GM21515 (cell line): ENCODE measurements around the gene GOLGA6L24.
"Not testable (repeated sequence)": the region's sequence is repeated elsewhere in the genome, so short reads cannot be mapped to it uniquely, and the experiment has no call there.

Experiments used
- ATAC-seq: cut with Tn5 transposase; IDR thresholded peaks from one replicate; pipeline ENCODE4 v1.9.1; 2021; ENCODE audit not compliant: unreplicated experiment

The GOLGA6L24 gene

DNA sequence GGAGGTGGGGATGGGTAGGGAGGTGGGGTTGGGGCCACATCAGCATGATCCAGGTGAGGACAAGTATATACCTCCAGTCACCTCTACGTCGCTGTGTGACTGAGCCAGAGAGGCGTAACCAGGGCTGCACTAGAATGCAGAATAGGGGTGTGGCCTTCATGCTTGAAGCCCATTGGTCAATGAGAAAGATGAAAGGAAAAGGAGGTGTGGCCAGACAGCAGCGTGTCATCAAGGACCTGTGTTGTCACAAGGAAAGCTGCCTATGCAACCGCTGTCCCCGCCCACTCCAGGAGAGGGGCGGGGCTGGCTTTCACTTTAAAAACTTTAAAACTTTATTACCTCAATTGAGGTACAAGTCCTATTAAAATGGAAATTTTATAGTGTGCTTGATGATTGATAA, at the start of gene GOLGA6L24:
TSS of gene GOLGA6L24 (minus strand) at position 101 of the 400 bp plus-strand sequence. CDS start at position 40, 61 bp downstream.
- not testable (repeated sequence) for ATAC-seq

GRCh38 chr15:28402774-28403435, 45.0 kb upstream of the GOLGA6L24 start:
- not testable (repeated sequence) for ATAC-seq

- not testable (repeated sequence) for ATAC-seq
Observed at GRCh38 chr15:28396022-28396421, 38.1 kb upstream of the GOLGA6L24 start.

DNA sequence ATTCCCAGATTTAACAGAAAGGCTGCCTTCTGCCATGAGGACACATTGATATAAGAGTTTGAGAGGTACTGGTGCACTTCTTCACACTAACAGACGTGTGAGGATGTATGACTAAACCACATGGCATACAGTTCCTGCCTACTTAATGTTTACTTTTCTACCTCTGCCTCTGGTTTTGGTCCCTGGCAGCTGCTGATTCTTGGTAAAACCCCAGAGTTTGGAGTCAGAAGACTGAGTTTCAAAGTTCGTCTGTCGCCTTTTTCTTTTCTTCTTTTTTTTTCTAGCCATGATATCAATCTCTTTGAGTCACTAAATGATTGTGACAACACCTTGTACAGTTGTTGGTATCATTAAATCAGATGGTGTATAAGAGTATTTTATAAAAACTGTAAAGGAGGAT, 22.2 kb upstream of the GOLGA6L24 start:
- not testable (repeated sequence) for ATAC-seq

DNA sequence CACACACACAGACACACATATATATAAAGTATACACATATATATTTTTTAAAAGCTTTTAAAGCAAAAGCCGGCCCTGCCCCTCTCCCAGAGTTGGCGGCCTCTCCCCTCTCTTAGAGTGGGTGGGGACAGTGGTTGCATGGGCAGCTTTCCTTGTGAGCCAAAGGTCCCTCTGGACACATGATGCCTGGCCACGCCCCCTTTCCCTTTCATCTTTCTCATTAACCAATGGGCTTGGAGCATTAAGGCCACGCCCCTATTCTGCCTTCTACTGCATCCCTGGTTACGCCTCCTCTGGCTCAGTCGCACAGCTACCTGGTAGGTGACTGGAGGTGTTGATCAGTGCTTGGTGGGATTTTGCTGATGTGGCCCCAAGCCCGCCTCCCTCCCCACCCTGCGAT, 20.5 kb upstream of the GOLGA6L24 start, which contains the start of gene GOLGA8F:
TSS of gene GOLGA8F (plus strand) at position 301 of the 400 bp plus-strand sequence. CDS start at position 399, 98 bp downstream.
- not testable (repeated sequence) for ATAC-seq

DNA sequence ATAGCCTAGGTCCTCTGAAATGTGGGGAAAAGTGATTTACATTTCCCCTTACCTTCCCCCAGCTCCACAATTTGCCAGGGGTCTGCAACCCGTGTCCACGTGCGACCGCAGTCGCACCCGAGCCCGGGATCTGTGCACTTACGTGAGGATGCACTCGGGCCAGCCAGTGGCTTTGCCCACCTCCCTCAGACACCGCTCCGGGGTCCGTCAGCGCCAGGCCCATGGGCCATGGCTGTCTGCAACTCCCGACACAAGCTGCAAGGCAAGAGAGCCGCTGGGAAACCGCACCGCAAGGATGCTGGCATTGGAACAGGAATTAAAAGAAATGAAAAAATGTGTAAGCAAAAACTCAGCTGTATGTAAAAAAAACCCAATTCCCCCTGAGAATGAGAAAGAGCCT, 7.6 kb upstream of the GOLGA6L24 start:
- not testable (repeated sequence) for ATAC-seq

DNA sequence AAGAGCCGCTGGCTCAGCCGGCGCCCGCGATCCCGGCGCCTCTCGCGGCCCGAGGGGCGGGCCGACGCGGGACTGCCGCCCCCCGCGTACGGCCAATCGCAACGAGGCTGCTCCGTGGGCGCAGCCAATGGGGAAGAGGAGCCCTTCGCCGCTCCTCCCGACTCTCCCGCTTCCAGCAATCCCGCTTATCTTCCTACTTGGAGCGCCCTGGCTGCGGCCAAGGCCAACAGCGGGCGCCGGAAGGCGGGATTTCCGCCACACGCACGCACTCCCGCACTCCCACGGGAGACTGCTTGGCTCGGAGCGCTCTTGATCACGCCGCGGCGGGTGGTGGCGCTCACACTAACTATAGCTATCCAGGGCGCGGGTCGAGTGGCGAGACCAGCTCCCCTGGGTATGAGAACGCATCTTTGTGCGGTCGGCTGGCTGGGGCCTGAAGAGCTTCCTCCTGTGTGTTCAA, 35.7 kb downstream of the GOLGA6L24 start, which contains the start of gene HERC2:
TSS of gene HERC2 (minus strand) at position 51 of the 460 bp plus-strand sequence. CDS start 746 bp downstream, outside the sequence.
- not testable (repeated sequence) for ATAC-seq

DNA sequence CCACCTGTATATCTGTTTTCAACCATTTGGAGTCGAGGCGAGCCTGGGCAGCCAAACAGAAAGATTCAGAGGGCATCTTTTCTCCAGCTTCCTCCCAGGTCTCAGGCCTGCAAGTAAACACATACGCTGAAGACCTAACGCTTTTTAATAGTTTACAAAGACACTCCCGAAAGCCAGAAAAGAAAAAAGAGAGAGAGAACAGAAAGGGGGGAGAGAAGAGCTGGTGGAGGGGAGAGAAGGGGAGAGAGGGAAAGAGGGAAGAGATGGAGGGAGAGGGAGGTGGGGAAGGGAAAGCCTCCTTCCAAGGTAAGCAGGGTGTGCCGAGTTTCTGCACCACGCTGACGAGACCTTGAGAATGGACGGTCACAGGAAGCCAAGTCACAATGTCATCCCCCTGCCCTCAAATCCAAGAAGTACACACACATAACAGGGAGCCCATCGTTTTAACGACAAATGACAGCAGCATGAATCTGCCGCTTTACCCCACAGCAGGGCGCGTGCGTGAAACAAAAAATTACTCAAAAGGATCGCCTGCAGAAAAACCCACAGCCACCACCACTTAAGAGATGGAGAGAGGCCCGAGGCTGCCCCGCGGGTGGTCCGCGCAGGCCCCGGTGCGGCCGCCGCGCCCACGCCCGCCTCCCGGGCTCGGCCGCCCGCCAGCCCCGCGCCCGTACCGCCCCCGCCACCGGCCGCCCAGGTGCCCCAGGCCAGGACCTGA, 36.4 kb downstream of the GOLGA6L24 start:
- not testable (repeated sequence) for ATAC-seq

DNA sequence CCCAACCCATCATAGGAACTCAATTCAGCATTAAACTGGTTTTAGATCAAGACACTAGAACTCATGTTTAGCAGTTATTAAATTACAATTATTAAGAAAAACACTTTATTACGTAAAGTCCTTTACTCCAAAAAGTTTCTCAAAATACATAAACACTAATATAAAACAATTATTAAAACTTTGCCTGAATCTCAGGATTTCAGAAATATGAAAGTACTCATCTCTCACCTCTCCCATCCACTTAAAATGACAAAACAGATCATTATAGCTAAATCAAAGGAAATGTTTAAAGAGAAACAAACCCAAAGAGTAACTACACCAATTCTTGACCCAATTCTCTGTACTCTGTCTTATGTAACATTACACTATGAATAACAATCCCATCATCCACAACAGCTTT, 38.2 kb downstream of the GOLGA6L24 start:
- not testable (repeated sequence) for ATAC-seq

DNA sequence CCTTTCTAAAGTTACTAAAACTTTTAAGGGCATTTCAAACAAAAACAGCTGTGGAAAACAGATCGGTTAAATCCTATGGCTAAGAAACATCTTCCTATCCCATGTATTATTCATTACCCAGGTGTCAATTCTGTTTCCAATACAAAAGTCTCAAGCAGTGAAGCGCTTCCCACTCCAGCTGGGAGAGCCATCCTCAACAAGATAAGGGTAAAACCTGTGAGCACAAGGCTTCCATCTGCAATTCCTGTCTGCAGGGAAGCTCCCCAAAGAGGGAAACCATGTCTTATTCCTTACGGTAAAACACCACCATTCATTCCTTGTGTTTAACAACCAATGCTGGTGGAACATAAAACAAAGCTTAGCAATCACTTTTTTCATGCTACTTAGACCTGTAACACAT, 39.1 kb downstream of the GOLGA6L24 start:
- not testable (repeated sequence) for ATAC-seq

DNA sequence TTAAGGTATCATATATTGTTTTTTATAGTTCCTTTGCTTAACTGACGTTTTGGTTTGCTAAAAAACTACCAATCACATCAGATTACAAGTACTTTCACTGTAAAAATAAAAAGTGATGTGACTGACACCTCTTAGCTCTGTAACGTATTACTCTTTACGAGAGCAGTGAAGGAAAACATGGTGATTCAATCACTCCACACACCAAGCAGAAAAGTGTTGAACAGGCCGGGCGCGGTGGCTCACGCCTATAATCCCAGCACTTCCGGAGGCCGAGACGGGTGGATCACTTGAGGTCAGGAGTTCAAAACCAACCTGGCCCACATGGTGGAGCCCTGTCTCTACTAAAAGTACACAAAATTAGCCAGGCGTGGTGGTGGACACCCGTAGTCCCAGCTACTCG, 39.8 kb downstream of the GOLGA6L24 start:
- ATAC-seq, result not testable (repeated sequence)

GRCh38 chr15:28316958-28317357, 40.9 kb downstream of the GOLGA6L24 start:
- not testable (repeated sequence) for ATAC-seq

DNA sequence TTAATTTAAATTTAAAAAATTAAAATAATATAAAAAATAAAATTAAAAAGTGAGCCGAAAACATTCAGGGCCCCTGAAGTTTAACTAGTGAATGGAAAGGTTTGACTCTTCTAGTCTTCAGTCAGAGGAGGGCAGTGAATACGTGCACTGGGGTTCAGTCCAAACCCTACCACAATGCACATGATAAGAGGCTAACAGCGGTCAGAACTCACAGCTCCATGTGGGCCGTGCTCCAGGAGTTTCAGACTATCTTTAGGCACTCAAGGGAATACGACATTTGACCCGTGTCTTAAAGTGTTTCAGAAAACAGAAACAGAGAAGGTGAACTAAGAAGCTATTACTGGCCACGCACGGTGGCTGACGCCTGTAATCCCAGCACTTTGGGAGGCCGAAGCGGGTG, 47.4 kb downstream of the GOLGA6L24 start:
- not testable (repeated sequence) for ATAC-seq

DNA sequence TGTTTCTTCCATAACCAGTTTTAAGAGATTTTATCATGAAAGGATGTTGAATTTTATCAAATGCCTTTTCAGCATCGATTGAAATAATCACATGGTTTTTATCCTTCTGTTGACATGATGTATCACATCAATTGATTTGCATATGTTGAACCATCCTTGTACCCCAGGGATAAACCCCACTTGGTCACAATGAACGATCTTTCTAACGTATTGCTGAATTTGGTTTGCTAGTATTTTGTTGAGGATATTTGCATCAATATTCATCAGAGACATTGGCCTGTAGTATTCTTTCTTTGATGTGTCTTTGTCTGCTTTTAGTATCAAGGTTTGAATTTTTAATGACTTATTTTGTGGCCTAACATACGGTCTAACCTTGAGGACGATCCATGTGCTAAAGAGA, 49.2 kb downstream of the GOLGA6L24 start:
- ATAC-seq, result not testable (repeated sequence)
